ENCODE measurements around the gene PTPRM. TPM values are rescaled to one million over a fixed set of nuclear protein-coding genes. Genes with fewer than 3 reads are reported as not detected.
A peak's percentile ranks its signal among the peaks of the same experiment; 100 is the strongest.

The PTPRM gene
- total RNA-seq, 1 experiment from 2014 or later = 100.0 TPM

GRCh38 chr18:7614042-7614441 is 46.9 kb downstream of the PTPRM start:
- Histone ChIP-seq H3K27me3 (replicated peaks; ENCODE audit: control insufficient read depth, insufficient read depth, low read length) (no peaks in the 10 kb centered on the region), H3K9me3 (no peaks in the 10 kb centered on the region), H3K36me3 (ENCODE audit: control insufficient read depth, insufficient read depth, low read length) (no peaks in the 10 kb centered on the region), H3K4me3 (ENCODE audit: low read depth, low read length) (no peak overlapping the region), H3K4me1 (peaks cover 33% of the 10 kb centered on the region)
- DNase-seq = no peak
- no TSS peak for BruUV-seq (replicated peaks)
- peaks cover 5% of the 10 kb centered on the region for H3K36me3 Mint-ChIP-seq (ENCODE audit: insufficient read depth, unreplicated experiment)
- ChIA-PET POLR2A (no interaction called here), CTCF (no interaction called here)
- intact Hi-C loops (cut with micrococcal nuclease; ENCODE audit: unreplicated experiment) = no loop called here
- no peaks in the 10 kb centered on the region for H3K9me3 Mint-ChIP-seq (ENCODE audit: unreplicated experiment)
- H3K27me3 Mint-ChIP-seq (ENCODE audit: insufficient read depth, unreplicated experiment) = no peaks in the 10 kb centered on the region
- H3K4me3 Mint-ChIP-seq (ENCODE audit: unreplicated experiment) = no peak overlapping the region
- TF ChIP-seq CTCF (IDR thresholded peaks at IDR 0.05; ENCODE audit: insufficient read depth in 1 of 2, low read depth in 1 of 2, low read length in 1 of 2, severe bottlenecking in 1 of 2, unreplicated experiment in 1 of 2) = no peak
- H3K4me1 Mint-ChIP-seq (ENCODE audit: low read depth, unreplicated experiment) = peaks cover 44% of the 10 kb centered on the region
- H3K27ac Mint-ChIP-seq (ENCODE audit: unreplicated experiment) = peak overlapping the region; percentile 1

GRCh38 chr18:7615840-7616239 is 48.7 kb downstream of the PTPRM start:
- peaks cover 40% of the 10 kb centered on the region for H3K4me1 Mint-ChIP-seq (ENCODE audit: low read depth, unreplicated experiment)
- ChIA-PET POLR2A (no interaction called here), CTCF (no interaction called here)
- H3K36me3 Mint-ChIP-seq (ENCODE audit: insufficient read depth, unreplicated experiment) = no peaks in the 10 kb centered on the region
- no peak for TF ChIP-seq CTCF (IDR thresholded peaks at IDR 0.05; ENCODE audit: insufficient read depth in 1 of 2, low read depth in 1 of 2, low read length in 1 of 2, severe bottlenecking in 1 of 2, unreplicated experiment in 1 of 2)
- H3K9me3 ChIP-seq = no peaks in the 10 kb centered on the region
- no peaks in the 10 kb centered on the region for H3K36me3 ChIP-seq (ENCODE audit: control insufficient read depth, insufficient read depth, low read length)
- H3K4me3 ChIP-seq (ENCODE audit: low read depth, low read length) = no peak overlapping the region
- no peaks in the 10 kb centered on the region for H3K27me3 ChIP-seq (replicated peaks; ENCODE audit: control insufficient read depth, insufficient read depth, low read length)
- intact Hi-C loops (cut with micrococcal nuclease; ENCODE audit: unreplicated experiment) = no loop called here
- H3K9me3 Mint-ChIP-seq (ENCODE audit: unreplicated experiment) = no peaks in the 10 kb centered on the region
- DNase-seq = no peak
- H3K27me3 Mint-ChIP-seq (ENCODE audit: insufficient read depth, unreplicated experiment) = no peaks in the 10 kb centered on the region
- no peak overlapping the region for H3K4me3 Mint-ChIP-seq (ENCODE audit: unreplicated experiment)
- H3K27ac Mint-ChIP-seq (ENCODE audit: unreplicated experiment) = no peak overlapping the region
- no TSS peak for BruUV-seq (replicated peaks)
- H3K4me1 ChIP-seq = peaks cover 29% of the 10 kb centered on the region

- Histone ChIP-seq H3K4me1 (peaks cover 29% of the 10 kb centered on the region), H3K27me3 (replicated peaks; ENCODE audit: control insufficient read depth, insufficient read depth, low read length) (no peaks in the 10 kb centered on the region), H3K4me3 (ENCODE audit: low read depth, low read length) (no peak overlapping the region), H3K9me3 (no peaks in the 10 kb centered on the region), H3K36me3 (ENCODE audit: control insufficient read depth, insufficient read depth, low read length) (no peaks in the 10 kb centered on the region)
- no peaks in the 10 kb centered on the region for H3K9me3 Mint-ChIP-seq (ENCODE audit: unreplicated experiment)
- H3K27ac Mint-ChIP-seq (ENCODE audit: unreplicated experiment) = peak overlapping the region; percentile 30
- no peak for DNase-seq
- H3K4me3 Mint-ChIP-seq (ENCODE audit: unreplicated experiment) = no peak overlapping the region
- intact Hi-C loops (cut with micrococcal nuclease; ENCODE audit: unreplicated experiment) = no loop called here
- peaks cover 38% of the 10 kb centered on the region for H3K4me1 Mint-ChIP-seq (ENCODE audit: low read depth, unreplicated experiment)
- ChIA-PET POLR2A (no interaction called here), CTCF (no interaction called here)
- H3K36me3 Mint-ChIP-seq (ENCODE audit: insufficient read depth, unreplicated experiment) = peaks cover 5% of the 10 kb centered on the region
- no peak for TF ChIP-seq CTCF (IDR thresholded peaks at IDR 0.05; ENCODE audit: insufficient read depth in 1 of 2, low read depth in 1 of 2, low read length in 1 of 2, severe bottlenecking in 1 of 2, unreplicated experiment in 1 of 2)
- BruUV-seq (replicated peaks) = no TSS peak
- H3K27me3 Mint-ChIP-seq (ENCODE audit: insufficient read depth, unreplicated experiment) = no peaks in the 10 kb centered on the region
Observed at GRCh38 chr18:7616661-7617060, 49.5 kb downstream of the PTPRM start.

Data from Caco-2 (cell line).